Fibroblast of lung (primary cell): ENCODE results near the gene C19orf33.

Experiments used
- EZH2 ChIP-seq: IDR thresholded peaks from 2 replicates; pipeline ENCODE4 v1.5.1; 2012; ENCODE audit warnings: low read length, control low read depth, mild to moderate bottlenecking; ENCODE audit errors: missing control alignments
- TF ChIP-seq, protein P1 (sequence below), 2 donors: IDR thresholded peaks in 1 of 2; conservative IDR thresholded peaks in 1 of 2; 1 replicate in 1 of 2; 2 replicates in 1 of 2; pipeline ENCODE4 v1.5.1; 2011 to 2012; ENCODE audit warnings: low read length in 2 of 2, control low read depth in 1 of 2, inconsistent platforms in 1 of 2, low read depth in 1 of 2, mild to moderate bottlenecking in 1 of 2

DNA sequence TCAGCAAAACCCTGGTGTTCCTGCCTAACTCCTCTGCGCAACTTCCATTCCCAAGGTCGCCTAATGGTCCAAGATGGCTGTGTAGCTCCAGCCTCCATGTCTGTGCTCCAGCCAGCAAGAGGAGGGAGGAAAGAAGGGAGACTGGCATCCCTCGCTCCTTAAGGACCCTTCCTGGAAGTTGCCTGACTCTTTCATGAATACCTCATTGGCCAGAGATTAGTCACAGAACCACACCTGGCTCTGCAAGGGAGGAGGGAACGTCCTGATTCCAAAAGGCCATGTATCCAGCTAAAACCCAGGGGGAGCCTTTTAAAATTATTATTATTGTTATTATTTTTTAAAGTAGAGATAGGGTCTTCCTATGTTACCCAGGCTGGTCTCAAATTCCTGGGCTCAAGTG, 20.4 kb downstream of the C19orf33 start:
- TF ChIP-seq, protein P1, sequence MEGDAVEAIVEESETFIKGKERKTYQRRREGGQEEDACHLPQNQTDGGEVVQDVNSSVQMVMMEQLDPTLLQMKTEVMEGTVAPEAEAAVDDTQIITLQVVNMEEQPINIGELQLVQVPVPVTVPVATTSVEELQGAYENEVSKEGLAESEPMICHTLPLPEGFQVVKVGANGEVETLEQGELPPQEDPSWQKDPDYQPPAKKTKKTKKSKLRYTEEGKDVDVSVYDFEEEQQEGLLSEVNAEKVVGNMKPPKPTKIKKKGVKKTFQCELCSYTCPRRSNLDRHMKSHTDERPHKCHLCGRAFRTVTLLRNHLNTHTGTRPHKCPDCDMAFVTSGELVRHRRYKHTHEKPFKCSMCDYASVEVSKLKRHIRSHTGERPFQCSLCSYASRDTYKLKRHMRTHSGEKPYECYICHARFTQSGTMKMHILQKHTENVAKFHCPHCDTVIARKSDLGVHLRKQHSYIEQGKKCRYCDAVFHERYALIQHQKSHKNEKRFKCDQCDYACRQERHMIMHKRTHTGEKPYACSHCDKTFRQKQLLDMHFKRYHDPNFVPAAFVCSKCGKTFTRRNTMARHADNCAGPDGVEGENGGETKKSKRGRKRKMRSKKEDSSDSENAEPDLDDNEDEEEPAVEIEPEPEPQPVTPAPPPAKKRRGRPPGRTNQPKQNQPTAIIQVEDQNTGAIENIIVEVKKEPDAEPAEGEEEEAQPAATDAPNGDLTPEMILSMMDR (conservative IDR thresholded peaks at IDR 0.05 in 1 of 2, IDR thresholded peaks at IDR 0.05 in 1 of 2; ENCODE audit: low read depth in 1 of 2, low read length in 2 of 2): no peak
- no peak for TF ChIP-seq EZH2
